ENCODE results near the gene GALNT16. TPM values are rescaled to one million over a fixed set of nuclear protein-coding genes. Genes with fewer than 3 reads are reported as not detected.

The GALNT16 gene
- total and polyA plus RNA-seq, 2 donors from 2014 or later = 13.1 to 15.2 TPM

- Histone ChIP-seq H3K4me1 (ENCODE audit: control insufficient read depth in 2 of 3, insufficient read depth in 2 of 3, low read depth in 1 of 3, low read length in 3 of 3) (peaks cover 0 to 13% (median 5%) of the 10 kb centered on the region in 3 donors), H3K27ac (ENCODE audit: low read depth in 2 of 2, low read length in 2 of 2) (no peak overlapping the region), H3K36me3 (ENCODE audit: control insufficient read depth in 2 of 3, insufficient read depth in 3 of 3, low read length in 3 of 3) (no peaks in the 10 kb centered on the region), H3K9ac (ENCODE audit: low read length in 3 of 3) (no peak overlapping the region), H3K4me3 (ENCODE audit: low read length in 3 of 3) (no peak overlapping the region), H3K9me3 (ENCODE audit: control insufficient read depth in 2 of 3, insufficient read depth in 1 of 3, low read length in 3 of 3) (no peaks in the 10 kb centered on the region), H3K27me3 (ENCODE audit: control insufficient read depth, insufficient read depth, low read length) (no peaks in the 10 kb centered on the region)
- FAIRE-seq (no peak), DNase-seq (peak in 1 of 5 donors; percentile 51)
- intact Hi-C loops (cut with DNase I) = no loop called here
- TF ChIP-seq CTCF (IDR thresholded peaks at IDR 0.05; ENCODE audit: borderline replicate concordance, extremely low read depth, insufficient read depth) = no peak
Measured at GRCh38 chr14:69284170-69284569, 24.2 kb downstream of the GALNT16 start.

GRCh38 chr14:69285661-69286255 lies 25.8 kb downstream of the GALNT16 start:
- DNase-seq (peak in 1 of 5 donors; percentile 37), FAIRE-seq (no peak)
- Histone ChIP-seq H3K27me3 (ENCODE audit: control insufficient read depth, insufficient read depth, low read length) (no peaks in the 10 kb centered on the region), H3K36me3 (ENCODE audit: control insufficient read depth in 2 of 3, insufficient read depth in 3 of 3, low read length in 3 of 3) (no peaks in the 10 kb centered on the region), H3K9ac (ENCODE audit: low read length in 3 of 3) (no peak overlapping the region), H3K27ac (ENCODE audit: low read depth in 2 of 2, low read length in 2 of 2) (no peak overlapping the region), H3K9me3 (ENCODE audit: control insufficient read depth in 2 of 3, insufficient read depth in 1 of 3, low read length in 3 of 3) (no peaks in the 10 kb centered on the region), H3K4me1 (ENCODE audit: control insufficient read depth in 2 of 3, insufficient read depth in 2 of 3, low read depth in 1 of 3, low read length in 3 of 3) (peaks cover 0 to 14% (median 5%) of the 10 kb centered on the region in 3 donors), H3K4me3 (ENCODE audit: low read length in 3 of 3) (no peak overlapping the region)
- TF ChIP-seq CTCF (IDR thresholded peaks at IDR 0.05; ENCODE audit: borderline replicate concordance, extremely low read depth, insufficient read depth) = no peak
- intact Hi-C loops (cut with DNase I) = no loop called here

- no peak for TF ChIP-seq CTCF (IDR thresholded peaks at IDR 0.05; ENCODE audit: borderline replicate concordance, extremely low read depth, insufficient read depth)
- DNase-seq (peak in 1 of 5 donors; percentile 67), FAIRE-seq (no peak)
- Histone ChIP-seq H3K27me3 (ENCODE audit: control insufficient read depth, insufficient read depth, low read length) (no peaks in the 10 kb centered on the region), H3K9me3 (ENCODE audit: control insufficient read depth in 2 of 3, insufficient read depth in 1 of 3, low read length in 3 of 3) (no peaks in the 10 kb centered on the region), H3K4me3 (ENCODE audit: low read length in 3 of 3) (no peak overlapping the region), H3K9ac (ENCODE audit: low read length in 3 of 3) (no peak overlapping the region), H3K4me1 (ENCODE audit: control insufficient read depth in 2 of 3, insufficient read depth in 2 of 3, low read depth in 1 of 3, low read length in 3 of 3) (peaks cover 0 to 14% (median 5%) of the 10 kb centered on the region in 3 donors), H3K27ac (ENCODE audit: low read depth in 2 of 2, low read length in 2 of 2) (peak overlapping the region; percentile 3 to 23), H3K36me3 (ENCODE audit: control insufficient read depth in 2 of 3, insufficient read depth in 3 of 3, low read length in 3 of 3) (no peaks in the 10 kb centered on the region)
- intact Hi-C loops (cut with DNase I) = no loop called here
Measured at GRCh38 chr14:69287098-69288010, 27.4 kb downstream of the GALNT16 start.

Data from kidney (tissue), 14 donors.